ENCODE measurements around the gene MON2.
"Not testable (repeated sequence)": the region's sequence is repeated elsewhere in the genome, so short reads cannot be mapped to it uniquely, and the experiment has no call there.

Gene MON2, protein sequence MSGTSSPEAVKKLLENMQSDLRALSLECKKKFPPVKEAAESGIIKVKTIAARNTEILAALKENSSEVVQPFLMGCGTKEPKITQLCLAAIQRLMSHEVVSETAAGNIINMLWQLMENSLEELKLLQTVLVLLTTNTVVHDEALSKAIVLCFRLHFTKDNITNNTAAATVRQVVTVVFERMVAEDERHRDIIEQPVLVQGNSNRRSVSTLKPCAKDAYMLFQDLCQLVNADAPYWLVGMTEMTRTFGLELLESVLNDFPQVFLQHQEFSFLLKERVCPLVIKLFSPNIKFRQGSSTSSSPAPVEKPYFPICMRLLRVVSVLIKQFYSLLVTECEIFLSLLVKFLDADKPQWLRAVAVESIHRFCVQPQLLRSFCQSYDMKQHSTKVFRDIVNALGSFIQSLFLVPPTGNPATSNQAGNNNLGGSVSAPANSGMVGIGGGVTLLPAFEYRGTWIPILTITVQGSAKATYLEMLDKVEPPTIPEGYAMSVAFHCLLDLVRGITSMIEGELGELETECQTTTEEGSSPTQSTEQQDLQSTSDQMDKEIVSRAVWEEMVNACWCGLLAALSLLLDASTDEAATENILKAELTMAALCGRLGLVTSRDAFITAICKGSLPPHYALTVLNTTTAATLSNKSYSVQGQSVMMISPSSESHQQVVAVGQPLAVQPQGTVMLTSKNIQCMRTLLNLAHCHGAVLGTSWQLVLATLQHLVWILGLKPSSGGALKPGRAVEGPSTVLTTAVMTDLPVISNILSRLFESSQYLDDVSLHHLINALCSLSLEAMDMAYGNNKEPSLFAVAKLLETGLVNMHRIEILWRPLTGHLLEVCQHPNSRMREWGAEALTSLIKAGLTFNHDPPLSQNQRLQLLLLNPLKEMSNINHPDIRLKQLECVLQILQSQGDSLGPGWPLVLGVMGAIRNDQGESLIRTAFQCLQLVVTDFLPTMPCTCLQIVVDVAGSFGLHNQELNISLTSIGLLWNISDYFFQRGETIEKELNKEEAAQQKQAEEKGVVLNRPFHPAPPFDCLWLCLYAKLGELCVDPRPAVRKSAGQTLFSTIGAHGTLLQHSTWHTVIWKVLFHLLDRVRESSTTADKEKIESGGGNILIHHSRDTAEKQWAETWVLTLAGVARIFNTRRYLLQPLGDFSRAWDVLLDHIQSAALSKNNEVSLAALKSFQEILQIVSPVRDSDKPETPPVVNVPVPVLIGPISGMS (N-terminal part only)

DNA sequence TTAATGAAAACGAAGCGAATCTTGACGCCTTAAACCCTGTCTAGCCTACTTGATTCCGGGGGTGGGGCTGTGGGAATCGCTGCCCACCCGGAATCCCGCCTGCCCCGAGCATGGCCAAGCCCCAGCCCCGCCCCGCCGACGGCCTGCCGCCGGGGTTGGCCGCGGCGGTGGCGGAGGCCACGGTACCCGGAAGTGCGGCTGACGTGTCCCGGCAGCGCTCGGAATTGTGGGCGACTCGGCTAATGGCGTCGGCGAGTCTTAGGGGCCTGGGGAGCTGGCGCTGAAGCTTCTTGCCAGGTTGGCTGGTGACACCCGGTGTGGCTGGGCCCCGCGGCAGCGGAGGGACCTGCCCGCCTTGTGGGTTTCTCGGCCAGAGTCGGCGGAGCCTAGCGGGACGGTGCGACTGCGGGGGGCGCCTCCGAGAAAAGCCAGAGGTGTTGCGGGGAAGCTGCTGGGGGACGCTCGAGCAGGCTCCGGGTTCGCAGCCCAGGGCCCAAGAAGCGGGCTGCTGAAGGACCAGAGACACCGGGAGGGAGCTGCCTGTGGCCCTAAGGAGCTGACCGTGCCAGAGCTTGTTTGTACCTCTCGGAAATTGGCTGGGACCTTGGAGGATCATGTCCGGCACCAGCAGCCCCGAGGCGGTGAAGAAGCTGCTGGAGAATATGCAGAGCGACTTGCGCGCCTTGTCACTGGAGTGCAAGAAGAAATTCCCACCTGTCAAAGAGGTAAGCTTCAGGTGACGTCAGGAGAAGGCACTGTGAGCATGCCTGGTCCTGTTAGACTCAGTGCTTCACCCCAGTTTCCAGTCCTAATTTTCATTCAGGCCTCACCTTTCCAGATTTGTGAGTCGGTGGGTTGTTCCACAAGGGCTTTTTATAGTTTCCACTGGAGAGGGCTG, at the start of gene MON2:
MON2 (plus strand) TSS at position 233 of the 898 bp plus-strand sequence; CDS start at position 615, 382 bp downstream.
- DNase-seq, result peak; percentile 87

DNA sequence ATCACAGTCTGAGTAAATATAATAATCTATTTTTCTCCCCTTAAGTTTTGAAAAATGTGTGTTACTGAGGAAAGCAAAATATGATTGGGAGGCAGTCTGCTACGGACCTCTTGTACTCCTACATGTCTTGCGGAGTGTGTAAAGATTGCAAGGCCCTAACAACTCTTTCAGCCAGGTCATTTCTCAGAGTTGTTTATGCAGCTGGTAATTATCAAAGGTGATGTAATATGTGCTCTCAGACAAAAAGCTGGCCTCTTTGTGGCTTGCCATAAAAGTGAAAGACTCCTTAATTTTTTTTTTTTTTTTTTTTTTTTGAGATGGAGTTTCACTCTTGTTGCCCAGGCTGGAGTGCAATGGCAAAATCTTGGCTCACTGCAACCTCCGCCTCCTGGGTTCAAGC, 40.5 kb upstream of the MON2 start:
- peak; percentile 4 for DNase-seq

DNA sequence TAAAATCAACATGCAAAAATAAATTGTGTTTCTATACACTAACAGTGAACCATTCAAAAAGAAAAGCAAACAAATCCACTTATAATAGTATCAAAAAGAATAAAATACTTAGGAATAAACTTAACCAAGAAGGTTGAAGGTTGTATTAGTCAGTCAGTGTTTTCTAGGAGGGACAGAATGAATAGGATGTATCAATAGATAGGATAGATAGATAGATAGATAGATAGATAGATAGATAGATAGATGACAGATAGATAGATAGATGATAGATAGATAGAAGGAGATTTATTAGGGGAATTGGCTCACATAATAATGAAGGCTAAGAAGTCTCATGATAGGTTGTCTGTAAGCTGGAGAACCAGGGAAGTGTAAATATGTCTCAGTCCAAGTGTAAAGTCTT, 37.2 kb upstream of the MON2 start:
- no peak for DNase-seq

DNA sequence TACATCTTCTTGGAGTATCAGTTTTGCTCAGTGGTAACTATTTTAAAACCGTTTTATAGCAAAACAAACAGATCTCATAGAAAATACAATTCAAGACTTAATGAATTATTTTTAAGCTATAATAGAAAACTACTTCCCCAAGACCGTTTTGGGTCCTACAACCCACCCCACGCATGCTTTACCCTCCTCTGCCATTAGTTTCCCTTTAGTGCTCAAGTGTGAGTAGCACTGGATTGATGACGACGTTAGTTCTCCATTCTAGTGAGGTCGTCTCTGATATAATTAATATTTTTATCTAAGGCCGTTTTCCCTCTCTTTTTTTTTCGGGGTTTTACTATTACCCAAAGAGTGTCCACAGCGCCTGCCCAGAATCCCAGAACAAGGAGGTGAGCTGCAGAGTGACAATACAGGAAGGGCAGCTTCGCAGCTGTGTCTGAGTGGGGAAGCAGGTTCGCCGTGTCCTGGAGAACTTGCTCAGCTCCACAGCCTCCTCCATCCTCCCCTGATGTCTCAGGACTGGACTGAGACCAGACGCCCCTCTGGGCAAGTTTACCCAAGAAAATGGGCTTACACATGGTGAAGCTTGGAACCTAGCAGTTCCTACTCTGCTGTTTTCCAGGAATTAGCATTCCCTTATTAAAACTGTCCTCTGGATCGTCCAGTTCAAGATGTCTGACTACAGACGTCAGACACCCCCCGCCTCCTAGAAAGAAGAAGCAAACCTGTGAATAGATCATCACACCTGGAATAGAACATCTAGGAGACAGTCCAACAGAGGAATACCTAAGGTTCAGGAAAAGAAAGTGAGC, 31.9 kb upstream of the MON2 start:
- peak; percentile 44 for DNase-seq

DNA sequence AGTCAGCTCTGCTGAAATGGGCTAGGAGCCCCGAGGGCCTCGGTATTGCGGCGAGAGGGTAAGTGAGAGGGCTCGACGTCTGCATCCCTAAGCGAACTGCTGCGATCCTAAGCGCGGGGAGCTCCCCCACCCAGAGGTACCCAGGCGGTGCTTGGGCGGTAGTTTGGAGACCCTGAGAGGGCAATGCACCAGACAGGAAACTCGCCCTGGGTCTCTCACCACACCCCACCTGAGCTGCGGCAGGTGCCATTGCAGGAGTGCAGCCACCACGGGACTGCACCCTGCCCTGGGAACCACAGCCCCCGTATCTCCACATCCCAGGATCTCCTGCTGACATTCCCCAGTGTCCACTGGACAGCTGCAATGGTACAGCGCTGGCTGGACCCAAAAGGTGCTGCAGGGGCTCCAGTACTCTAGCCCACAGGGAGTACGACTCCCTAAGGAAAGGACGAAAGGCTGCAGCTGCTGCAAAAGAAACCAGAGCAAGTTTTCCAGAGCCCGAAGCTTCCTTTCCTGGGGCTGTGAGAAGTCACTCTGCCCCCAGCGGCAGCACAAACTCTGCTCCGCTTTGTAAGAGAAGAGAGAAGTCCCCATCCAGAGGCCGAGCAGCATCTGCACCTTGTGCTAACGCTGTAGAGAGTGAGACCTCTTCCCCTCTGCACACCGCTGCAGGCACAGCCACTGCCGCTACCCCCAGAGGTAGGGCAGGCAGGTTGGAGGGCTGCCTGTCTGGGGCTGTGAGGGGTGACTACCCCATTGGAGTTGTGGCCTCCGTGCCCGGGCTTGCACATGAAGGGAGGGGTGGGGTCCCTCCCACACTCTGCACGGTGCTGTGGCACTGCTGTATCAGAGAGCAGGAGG, 31.1 kb upstream of the MON2 start:
- peak; percentile 60 for DNase-seq

DNA sequence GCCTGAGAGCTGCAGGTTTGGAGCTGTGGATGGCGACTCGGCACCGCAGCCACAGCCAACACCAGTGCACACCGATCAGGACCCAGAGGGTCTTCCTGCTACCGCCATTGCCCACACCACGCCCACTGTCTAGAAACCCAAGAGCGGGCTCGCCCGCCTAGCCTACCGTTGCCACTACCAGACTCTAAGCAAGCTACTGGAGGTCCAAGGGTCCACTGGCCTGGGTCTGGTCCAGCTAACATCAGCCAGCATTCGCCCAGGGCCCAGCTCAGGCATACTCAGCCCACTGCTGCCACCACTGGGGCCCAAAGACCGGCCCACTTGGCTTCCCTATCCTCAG, 30.5 kb upstream of the MON2 start:
- DNase-seq, result no peak

DNA sequence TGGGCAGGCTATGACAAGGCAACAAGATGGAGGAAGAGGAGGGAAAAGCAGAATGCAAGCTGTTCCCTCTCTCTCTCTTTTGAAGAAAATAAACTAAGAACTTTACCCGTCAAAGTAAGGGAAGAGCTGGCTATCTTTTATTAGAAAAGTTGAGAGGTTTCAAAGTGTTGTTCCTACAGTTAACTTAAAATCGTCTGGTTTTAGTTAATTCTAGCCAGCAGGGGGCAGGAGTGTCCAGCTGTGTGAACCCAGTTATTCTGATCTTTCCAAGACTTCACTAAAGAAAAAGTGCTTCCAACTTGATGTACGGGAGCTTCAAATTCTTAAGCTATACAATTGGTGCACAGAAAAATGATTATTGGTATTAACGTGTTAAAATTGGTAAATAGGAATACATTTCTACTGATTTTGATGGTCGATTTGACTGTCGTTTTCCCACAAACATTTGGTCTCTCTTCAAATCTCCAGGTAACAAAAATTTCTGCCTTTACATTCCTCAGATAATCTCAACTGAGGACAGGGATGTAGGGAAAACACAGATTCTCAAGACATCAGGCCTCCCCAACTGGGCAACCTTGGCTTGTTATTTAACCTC, 28.4 kb upstream of the MON2 start:
- peak; percentile 41 for DNase-seq

DNA sequence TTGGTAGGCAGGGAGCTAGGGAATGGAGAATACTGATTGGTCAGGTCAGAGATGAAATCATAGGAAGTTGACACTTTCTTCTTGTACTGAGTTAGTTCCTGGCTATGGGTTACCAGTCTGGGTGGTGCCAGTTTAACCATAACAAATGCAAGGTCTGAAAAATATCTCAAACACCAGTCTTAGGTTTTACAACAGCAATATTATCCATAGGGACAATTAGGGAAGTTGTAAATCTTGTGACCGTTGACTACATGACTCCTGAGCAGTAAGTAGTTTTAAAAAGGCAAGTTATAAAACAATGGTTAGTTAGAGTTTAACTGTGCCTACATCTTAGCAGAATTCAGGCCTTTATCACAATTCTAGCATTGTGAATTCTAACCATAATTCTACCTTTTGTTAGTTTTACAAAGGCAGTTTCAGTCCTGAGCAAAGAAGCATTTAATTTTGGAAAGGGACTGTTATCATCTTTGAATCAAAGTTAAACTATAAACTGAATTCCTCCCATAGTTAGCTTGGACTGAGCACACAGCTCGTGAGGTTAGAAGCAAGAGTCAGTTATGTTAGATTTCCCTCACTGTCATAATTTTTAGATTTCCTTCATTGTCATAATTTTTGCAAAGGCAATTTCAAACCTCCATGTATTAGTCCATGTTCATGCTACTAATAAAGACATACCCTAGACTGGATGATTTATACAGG, 19.7 kb upstream of the MON2 start:
- no peak for DNase-seq

DNA sequence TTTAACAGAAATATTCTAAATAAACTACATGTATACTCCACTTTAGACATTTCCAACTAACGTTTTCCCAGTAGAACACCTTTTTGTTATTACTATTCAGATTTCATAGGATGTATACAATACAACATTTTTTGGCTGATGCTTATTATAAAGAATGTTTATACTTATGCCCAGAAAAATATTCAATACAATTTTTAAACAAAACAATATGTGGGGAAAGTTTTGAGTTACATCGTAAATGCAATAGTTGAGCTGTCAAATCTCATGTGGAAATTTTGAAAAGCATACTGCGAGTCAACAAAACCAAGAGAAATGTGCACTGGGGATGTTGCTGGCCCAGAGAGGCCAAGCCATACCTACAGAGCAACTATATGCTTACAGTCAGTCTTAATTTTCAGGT, 18.2 kb upstream of the MON2 start:
- no peak for DNase-seq

DNA sequence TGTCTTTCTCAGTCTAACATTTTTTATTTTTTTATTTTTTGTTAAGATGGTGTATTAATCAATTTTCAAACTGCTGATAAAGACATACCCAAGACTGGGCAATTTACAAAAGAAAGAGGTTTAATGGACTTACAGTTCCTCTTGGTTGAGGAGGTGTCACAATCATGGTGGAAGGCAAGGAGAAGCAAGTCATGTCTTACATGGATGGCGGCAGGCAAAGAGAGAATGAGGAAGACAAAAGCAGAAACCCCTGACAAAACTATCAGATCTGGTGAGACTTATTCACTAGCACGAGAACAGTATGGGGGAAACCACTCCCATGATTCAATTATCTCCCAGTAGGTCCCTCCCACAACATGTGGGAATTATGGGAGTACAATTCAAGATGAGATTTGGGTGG, 11.2 kb upstream of the MON2 start:
- not testable (repeated sequence) for DNase-seq

DNA sequence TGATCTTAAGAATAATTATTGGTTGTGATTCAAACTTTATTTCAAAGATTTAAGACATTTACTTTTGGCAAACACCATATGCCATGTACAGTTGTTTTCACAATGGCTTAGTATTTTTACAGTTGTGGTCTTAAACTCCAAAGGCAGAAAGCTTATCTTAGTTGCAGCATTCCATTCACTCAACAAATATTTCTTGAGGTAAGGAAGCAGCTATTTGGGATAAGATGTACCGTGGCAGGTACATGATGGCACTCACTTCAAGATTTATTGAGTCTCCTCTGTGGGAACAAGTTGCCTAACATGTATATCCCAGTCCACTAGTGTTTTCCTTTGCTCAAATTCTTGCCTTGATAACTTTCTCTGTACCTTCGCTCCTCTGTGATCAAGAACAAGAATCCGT, 8.0 kb upstream of the MON2 start:
- no peak for DNase-seq

DNA sequence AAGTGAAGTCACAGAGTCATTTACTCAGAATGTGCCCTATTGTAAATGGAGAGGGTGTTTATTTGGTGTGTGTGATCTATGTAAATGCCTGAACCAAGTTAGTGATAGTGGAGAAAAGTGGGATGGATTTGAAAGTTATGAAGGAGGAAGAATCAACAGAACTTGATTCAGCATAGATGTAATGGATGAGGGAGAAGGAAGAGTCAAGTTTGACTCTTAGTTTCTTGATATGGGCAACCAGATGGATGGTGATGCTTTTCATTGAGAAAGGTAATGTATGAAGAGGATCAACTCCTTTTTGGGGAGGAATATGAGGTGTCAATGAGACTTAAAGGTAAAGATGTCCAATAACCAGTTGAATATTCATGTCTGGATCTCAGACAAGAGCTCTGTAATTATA, 6.7 kb upstream of the MON2 start:
- no peak for DNase-seq

DNA sequence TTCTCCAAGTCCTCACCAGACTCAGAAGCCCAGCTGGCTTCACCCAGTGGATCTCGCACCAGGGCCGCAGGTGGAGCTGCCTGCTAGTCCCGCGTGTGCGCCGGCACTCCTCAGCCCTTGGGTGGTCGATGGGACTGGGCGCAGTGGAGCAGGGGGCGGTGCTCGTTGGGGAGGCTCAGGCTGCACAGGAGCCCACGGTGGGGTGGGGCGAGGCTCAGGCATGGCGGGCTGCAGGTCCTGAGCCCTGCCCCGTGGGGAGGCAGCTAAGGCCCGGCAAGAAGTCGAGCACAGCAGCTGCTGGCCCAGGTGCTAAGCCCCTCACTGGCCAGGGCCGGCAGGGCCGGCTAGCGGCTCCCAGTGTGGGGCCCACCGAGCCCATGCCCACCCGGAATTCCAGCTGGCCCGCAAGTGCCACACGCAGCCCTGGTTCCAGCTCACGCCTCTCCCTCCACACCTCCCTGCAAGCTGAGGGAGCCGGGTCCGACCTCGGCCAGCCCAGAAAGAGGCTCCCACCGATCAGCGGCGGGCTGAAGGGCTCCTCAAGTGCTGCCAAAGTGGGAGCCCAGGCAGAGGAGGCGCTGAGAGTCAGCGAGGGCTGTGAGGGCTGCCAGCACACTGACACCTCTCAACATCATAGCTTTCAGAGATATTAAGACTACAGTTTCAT, 5.3 kb upstream of the MON2 start:
- DNase-seq, result not testable (repeated sequence)

DNA sequence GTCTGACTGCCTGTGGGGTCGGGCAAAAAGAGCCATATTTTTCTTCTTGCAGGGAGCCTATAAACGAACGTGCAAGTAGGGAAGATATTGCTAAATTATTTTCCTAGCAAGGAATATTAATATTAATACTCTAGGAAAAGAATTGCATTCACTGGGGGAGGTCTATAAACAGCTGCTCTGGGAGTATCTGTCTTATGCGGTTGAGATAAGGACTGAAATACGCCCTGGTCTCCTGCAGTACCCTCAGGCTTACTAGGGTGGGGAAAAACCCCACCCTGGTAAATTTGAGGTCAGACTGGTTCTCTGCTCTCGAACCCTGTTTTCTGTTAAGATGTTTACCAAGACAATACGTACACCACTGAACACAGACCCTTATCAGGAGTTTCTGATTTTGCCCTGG, 3.4 kb upstream of the MON2 start:
- DNase-seq, result not testable (repeated sequence)

DNA sequence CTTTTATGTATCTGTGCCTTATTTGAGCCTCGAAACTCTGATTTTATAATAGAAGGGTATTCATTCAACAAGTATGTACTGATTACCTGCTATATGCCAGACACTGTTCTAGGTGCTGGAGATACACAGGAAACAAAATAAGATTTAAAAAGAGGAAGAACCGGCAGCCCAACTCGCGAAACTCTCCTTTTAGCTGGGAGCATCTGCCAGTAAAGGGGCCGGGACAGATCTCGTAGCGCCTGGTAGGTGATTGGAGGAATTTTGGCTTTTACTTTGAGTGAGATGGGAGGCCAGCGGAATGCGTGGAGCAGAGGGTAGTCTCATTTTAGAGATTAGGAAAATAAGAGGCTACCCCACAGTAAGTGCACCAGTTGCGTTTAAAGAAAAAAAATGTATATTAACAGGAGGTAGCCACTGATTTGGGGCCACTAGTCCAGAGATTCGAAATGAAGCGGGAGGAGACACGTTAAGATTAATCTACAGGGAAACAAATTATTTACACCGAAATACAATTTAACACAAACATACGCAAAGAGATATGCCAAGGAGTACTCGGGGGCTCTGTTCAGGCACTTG, 520 bp upstream of the MON2 start:
- peak; percentile 25 for DNase-seq

DNA sequence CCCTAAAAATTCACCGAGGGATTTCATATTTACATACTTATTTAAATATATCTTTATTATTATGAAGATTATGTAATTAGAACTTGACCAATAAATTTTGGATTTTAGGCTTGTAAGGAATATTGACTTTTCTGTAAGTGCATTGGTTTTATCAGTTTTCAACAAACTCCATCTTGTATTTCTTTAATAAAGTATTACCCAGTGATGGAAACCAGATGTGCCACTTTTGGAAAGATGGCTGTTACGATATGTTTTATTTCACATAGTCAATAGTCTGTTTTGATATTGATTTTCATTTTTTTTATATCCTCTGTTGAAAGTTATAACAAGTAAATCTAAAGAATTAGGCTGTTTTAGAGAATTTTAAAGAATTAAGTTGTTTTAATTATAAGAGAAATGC, 1.8 kb downstream of the MON2 start:
- DNase-seq, result no peak

DNA sequence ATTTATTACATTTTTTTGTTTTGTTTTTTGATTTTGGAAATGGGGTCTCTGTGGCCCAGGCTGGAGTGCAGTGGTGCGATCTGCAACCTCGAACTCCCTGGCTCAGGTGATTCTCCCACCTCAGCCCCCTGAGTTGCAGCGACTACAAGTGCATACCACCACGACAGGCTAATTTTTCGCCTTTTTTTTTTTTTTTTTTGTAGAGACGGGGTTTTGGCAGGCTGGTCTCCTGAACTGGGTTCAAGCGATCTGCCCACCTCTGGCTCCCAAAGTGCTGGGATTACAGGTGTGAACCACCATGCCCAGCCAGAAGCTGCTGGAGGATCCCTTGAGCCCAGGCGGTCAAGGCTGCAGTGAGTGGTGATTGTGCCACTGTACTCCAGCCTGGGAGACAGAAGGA, 2.3 kb downstream of the MON2 start:
- no peak for DNase-seq

DNA sequence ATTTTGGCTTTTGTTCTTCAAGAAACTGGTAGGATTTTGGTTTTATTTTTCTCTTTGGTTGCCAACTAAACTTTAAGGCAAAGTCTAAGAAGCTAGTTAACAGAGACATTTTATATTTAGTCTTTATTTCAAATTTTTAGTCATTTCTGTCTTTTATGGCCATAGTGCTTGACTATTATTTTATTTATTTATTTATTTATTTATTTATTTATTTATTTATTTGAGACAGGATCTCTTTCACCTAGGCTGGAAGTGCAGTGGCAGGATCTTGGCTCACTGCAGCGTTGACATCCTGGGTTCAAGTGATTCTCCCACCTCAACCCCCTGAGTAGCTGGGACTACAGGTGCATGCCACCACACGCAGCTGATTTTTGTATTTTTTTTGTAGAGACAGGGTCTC, 3.1 kb downstream of the MON2 start:
- no peak for DNase-seq

DNA sequence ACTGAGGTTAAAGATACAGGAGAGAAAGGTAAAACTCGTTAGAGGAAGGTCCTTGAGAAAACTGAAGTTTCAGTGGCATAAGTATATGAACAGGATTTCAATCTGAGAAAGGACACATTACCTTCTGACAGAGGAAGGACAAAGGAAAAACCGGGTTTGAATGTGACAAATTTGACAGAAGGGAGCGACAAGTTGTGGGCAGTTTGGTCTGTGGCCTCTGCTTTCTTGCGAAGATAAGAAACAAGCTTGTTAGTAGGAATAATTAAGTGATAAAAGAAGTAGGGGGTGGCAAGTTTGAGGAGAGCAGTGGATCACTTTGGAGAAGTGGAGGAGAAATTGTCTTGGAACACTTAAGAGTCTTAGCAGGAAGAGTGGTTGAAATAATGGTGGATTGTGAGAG, 5.1 kb downstream of the MON2 start:
- no peak for DNase-seq
